Glutamatergic neuron (in vitro differentiated cells): Measurements from ENCODE around the gene ZCCHC7. TPM values are rescaled to one million over a fixed set of nuclear protein-coding genes. Genes with fewer than 3 reads are reported as not detected.
"Not testable (repeated sequence)": the region's sequence is repeated elsewhere in the genome, so short reads cannot be mapped to it uniquely, and the experiment has no call there.

Experiments
- DNase-seq: peaks from one replicate; pipeline ENCODE4 v3.0.0; 2022
- H3K27ac Mint-ChIP-seq: one replicate; pipeline ENCODE4 v1.8.0; 2020; ENCODE audit warnings: mild to moderate bottlenecking, mixed read lengths, inconsistent platforms; ENCODE audit not compliant: unreplicated experiment
- H3K27me3 Mint-ChIP-seq: one replicate; pipeline ENCODE4 v1.8.0; 2020; ENCODE audit warnings: mild to moderate bottlenecking, moderate library complexity, mixed read lengths, inconsistent platforms; ENCODE audit not compliant: unreplicated experiment
- H3K36me3 Mint-ChIP-seq: one replicate; pipeline ENCODE4 v1.8.0; 2020; ENCODE audit warnings: mild to moderate bottlenecking, mixed read lengths, inconsistent platforms; ENCODE audit not compliant: unreplicated experiment
- H3K4me1 Mint-ChIP-seq: one replicate; pipeline ENCODE4 v1.8.0; 2020; ENCODE audit warnings: mild to moderate bottlenecking, low read depth, mixed read lengths, inconsistent platforms; ENCODE audit not compliant: unreplicated experiment
- H3K4me3 Mint-ChIP-seq: one replicate; pipeline ENCODE4 v1.8.0; 2020; ENCODE audit warnings: mild to moderate bottlenecking, mixed read lengths, inconsistent platforms; ENCODE audit not compliant: unreplicated experiment
- H3K9me3 Mint-ChIP-seq: one replicate; pipeline ENCODE4 v1.8.0; 2020; ENCODE audit warnings: mild to moderate bottlenecking, moderate library complexity, mixed read lengths, inconsistent platforms; ENCODE audit not compliant: unreplicated experiment
- CTCF ChIP-seq: fragments of 200-600 bp; sonication (generic); IDR thresholded peaks from one replicate; pipeline ENCODE4 v1.5.0; 2021; ENCODE audit not compliant: partially characterized antibody, unreplicated experiment
- total RNA-seq: library from RNA; stranded (reverse); fragmentation: NEBNext Ultra II Directional; extraction: Animal tissue kit (Norgen Biotek cat#: 25700); gene quantifications from one replicate; pipeline ENCODE4 v1.2.1, GENCODE V29; 2021; ENCODE audit not compliant: unreplicated experiment

ZCCHC7 gene
- total RNA-seq, 1 donor from 2014 or later, result 31.1 TPM

GRCh38 chr9:37180138-37180537 is 59.8 kb downstream of the ZCCHC7 start:
- H3K4me3 Mint-ChIP-seq, result no peak overlapping the region

GRCh38 chr9:37182718-37183117 is 62.3 kb downstream of the ZCCHC7 start:
- peaks cover 9% of the 10 kb centered on the region for H3K4me1 Mint-ChIP-seq
- no peaks in the 10 kb centered on the region for H3K36me3 Mint-ChIP-seq
- no peaks in the 10 kb centered on the region for H3K9me3 Mint-ChIP-seq
- TF ChIP-seq CTCF, result no peak
- H3K27ac Mint-ChIP-seq, result no peak overlapping the region
- DNase-seq, result no peak
- H3K4me3 Mint-ChIP-seq, result no peak overlapping the region
- H3K27me3 Mint-ChIP-seq, result peaks cover 1% of the 10 kb centered on the region

More at GRCh38 chr9:37180138-37180537, 59.8 kb downstream of the ZCCHC7 start:
- Mint-ChIP-seq H3K4me1 (peaks cover 7% of the 10 kb centered on the region), H3K36me3 (no peaks in the 10 kb centered on the region), H3K9me3 (no peaks in the 10 kb centered on the region), H3K27ac (no peak overlapping the region), H3K27me3 (peaks cover 1% of the 10 kb centered on the region)
- no peak for TF ChIP-seq CTCF
- no peak for DNase-seq

- no peak overlapping the region for H3K27ac Mint-ChIP-seq
- DNase-seq, result no peak
Measured at GRCh38 chr9:37184905-37185867, 64.8 kb downstream of the ZCCHC7 start.

GRCh38 chr9:37187292-37187691 is 66.9 kb downstream of the ZCCHC7 start:
- no peak for TF ChIP-seq CTCF
- Mint-ChIP-seq H3K4me3 (no peak overlapping the region), H3K27me3 (peaks cover 2% of the 10 kb centered on the region), H3K27ac (peak overlapping the region; percentile 15), H3K36me3 (peaks cover 4% of the 10 kb centered on the region), H3K4me1 (peaks cover 23% of the 10 kb centered on the region), H3K9me3 (peaks cover 2% of the 10 kb centered on the region)
- DNase-seq, result peak; percentile 24

More at GRCh38 chr9:37184905-37185867, 64.8 kb downstream of the ZCCHC7 start:
- Mint-ChIP-seq H3K36me3 (peaks cover 4% of the 10 kb centered on the region), H3K4me1 (peaks cover 11% of the 10 kb centered on the region), H3K4me3 (no peak overlapping the region), H3K27me3 (peaks cover 1% of the 10 kb centered on the region), H3K9me3 (peaks cover 2% of the 10 kb centered on the region)
- no peak for TF ChIP-seq CTCF

GRCh38 chr9:37187713-37188439 is 67.5 kb downstream of the ZCCHC7 start:
- DNase-seq, result no peak
- peaks cover 26% of the 10 kb centered on the region for H3K4me1 Mint-ChIP-seq
- peaks cover 4% of the 10 kb centered on the region for H3K36me3 Mint-ChIP-seq
- peak overlapping the region; percentile 15 for H3K27ac Mint-ChIP-seq
- no peak for TF ChIP-seq CTCF
- peaks cover 2% of the 10 kb centered on the region for H3K27me3 Mint-ChIP-seq
- no peak overlapping the region for H3K4me3 Mint-ChIP-seq
- H3K9me3 Mint-ChIP-seq, result peaks cover 2% of the 10 kb centered on the region

GRCh38 chr9:37190739-37191138 is 70.4 kb downstream of the ZCCHC7 start:
- not testable (repeated sequence) for H3K9me3 Mint-ChIP-seq, H3K4me3 Mint-ChIP-seq, H3K36me3 Mint-ChIP-seq, H3K27me3 Mint-ChIP-seq, DNase-seq, H3K27ac Mint-ChIP-seq
- peaks cover 33% of the 10 kb centered on the region for H3K4me1 Mint-ChIP-seq
